MM.1S (cell line): ENCODE measurements around the gene FOXN3.

Experiments used
- DNase-seq: peaks from one replicate; pipeline ENCODE4 v3.0.0-alpha.2; 2015
- H2AFZ ChIP-seq: fragments of 300-600 bp; sonication (generic); 2 replicates; pipeline ENCODE4 v1.6.0; 2016; ENCODE audit warnings: antibody characterized with exemption, low read length
- H3F3A ChIP-seq: fragments of 300-600 bp; sonication (generic); 2 replicates; pipeline ENCODE4 v1.6.1; 2016; ENCODE audit warnings: mild to moderate bottlenecking, antibody characterized with exemption, low read length, moderate library complexity, mixed read lengths; ENCODE audit not compliant: insufficient read depth
- H3K27ac ChIP-seq: fragments of 300-600 bp; sonication (generic); 2 replicates; pipeline ENCODE4 v1.5.1; 2016; ENCODE audit warnings: mild to moderate bottlenecking, low read length
- H3K27me3 ChIP-seq: fragments of 300-600 bp; sonication (generic); replicated peaks from 2 replicates; pipeline ENCODE4 v1.6.0; 2016; ENCODE audit warnings: low read length; ENCODE audit not compliant: insufficient read depth
- H3K36me3 ChIP-seq: fragments of 300-600 bp; sonication (generic); replicated peaks from 2 replicates; pipeline ENCODE4 v1.6.1; 2016; ENCODE audit warnings: mild to moderate bottlenecking, low read length, mixed read lengths; ENCODE audit not compliant: insufficient read depth
- H3K4me1 ChIP-seq: fragments of 300-600 bp; sonication (generic); 2 replicates; pipeline ENCODE4 v1.6.1; 2016; ENCODE audit warnings: low read length, mixed read lengths
- H3K4me2 ChIP-seq: fragments of 300-600 bp; sonication (generic); 2 replicates; pipeline ENCODE4 v1.6.0; 2016; ENCODE audit warnings: low read depth, low read length
- H3K4me3 ChIP-seq: fragments of 300-600 bp; sonication (generic); 2 replicates; pipeline ENCODE4 v1.5.1; 2016; ENCODE audit warnings: low read length, mixed read lengths
- H3K79me2 ChIP-seq: fragments of 300-600 bp; sonication (generic); 2 replicates; pipeline ENCODE4 v1.6.1; 2016; ENCODE audit warnings: mixed run types, low read length, mixed read lengths
- H3K9ac ChIP-seq: fragments of 300-600 bp; sonication (generic); 2 replicates; pipeline ENCODE4 v1.6.1; 2016; ENCODE audit warnings: low read length, mixed read lengths
- H3K9me2 ChIP-seq: fragments of 300-600 bp; sonication (generic); replicated peaks from 2 replicates; pipeline ENCODE4 v1.6.1; 2016; ENCODE audit warnings: mild to moderate bottlenecking, low read length, mixed read lengths; ENCODE audit not compliant: insufficient read depth
- H3K9me3 ChIP-seq: fragments of 300-600 bp; sonication (generic); replicated peaks from 2 replicates; pipeline ENCODE4 v1.6.1; 2016; ENCODE audit warnings: mild to moderate bottlenecking, low read length, mixed read lengths; ENCODE audit not compliant: insufficient read depth
- H4K20me1 ChIP-seq: fragments of 300-600 bp; sonication (generic); 2 replicates; pipeline ENCODE4 v1.6.1; 2016; ENCODE audit warnings: mild to moderate bottlenecking, low read length, moderate library complexity, mixed read lengths; ENCODE audit not compliant: insufficient read depth
- EZH2 ChIP-seq: fragments of 300-600 bp; sonication (generic); optimal IDR thresholded peaks from 2 replicates; pipeline ENCODE3; 2017; ENCODE audit warnings: low read depth, mild to moderate bottlenecking, antibody characterized with exemption, low read length, mixed read lengths
- EZH2phosphoT487 ChIP-seq: fragments of 300-600 bp; sonication (generic); IDR thresholded peaks from 2 replicates; pipeline ENCODE4 v1.6.1; 2018; ENCODE audit warnings: antibody characterized with exemption, low read length
- TF ChIP-seq, protein P1 (sequence below): fragments of 300-600 bp; sonication (generic); IDR thresholded peaks from 2 replicates; pipeline ENCODE4 v1.5.1; 2016; ENCODE audit warnings: antibody characterized with exemption, low read length, mixed read lengths

FOXN3 gene

DNA sequence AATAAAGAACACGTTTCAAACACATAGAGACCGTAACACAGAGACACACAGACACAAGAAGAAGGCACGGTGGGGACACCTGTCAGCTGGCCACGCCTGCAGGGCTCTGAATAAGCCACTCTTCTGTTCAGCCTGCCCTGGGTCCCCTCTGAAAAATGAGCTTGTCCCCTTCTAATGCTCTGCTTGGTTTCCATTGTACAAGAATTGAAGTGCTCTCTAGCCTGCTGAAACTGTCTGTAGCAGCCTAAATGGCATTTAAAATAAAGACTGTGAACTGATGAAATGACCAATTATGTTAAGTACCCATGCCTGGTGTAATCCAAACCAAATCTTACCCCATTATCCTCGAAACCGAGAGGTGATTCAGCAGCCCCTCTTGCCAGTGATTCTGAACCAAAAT lies 139.8 kb downstream of the FOXN3 start:
- TF ChIP-seq EZH2 = no peak
- Histone ChIP-seq H2AFZ (no peak overlapping the region), H4K20me1 (no peaks in the 10 kb centered on the region), H3K27ac (no peak overlapping the region), H3K9me2 (no peaks in the 10 kb centered on the region), H3K4me1 (no peaks in the 10 kb centered on the region), H3K9ac (no peak overlapping the region), H3F3A (no peaks in the 10 kb centered on the region), H3K27me3 (no peaks in the 10 kb centered on the region), H3K4me2 (no peak overlapping the region), H3K79me2 (peaks cover 32% of the 10 kb centered on the region), H3K36me3 (no peaks in the 10 kb centered on the region), H3K4me3 (no peak overlapping the region), H3K9me3 (no peaks in the 10 kb centered on the region)
- DNase-seq = no peak

DNA sequence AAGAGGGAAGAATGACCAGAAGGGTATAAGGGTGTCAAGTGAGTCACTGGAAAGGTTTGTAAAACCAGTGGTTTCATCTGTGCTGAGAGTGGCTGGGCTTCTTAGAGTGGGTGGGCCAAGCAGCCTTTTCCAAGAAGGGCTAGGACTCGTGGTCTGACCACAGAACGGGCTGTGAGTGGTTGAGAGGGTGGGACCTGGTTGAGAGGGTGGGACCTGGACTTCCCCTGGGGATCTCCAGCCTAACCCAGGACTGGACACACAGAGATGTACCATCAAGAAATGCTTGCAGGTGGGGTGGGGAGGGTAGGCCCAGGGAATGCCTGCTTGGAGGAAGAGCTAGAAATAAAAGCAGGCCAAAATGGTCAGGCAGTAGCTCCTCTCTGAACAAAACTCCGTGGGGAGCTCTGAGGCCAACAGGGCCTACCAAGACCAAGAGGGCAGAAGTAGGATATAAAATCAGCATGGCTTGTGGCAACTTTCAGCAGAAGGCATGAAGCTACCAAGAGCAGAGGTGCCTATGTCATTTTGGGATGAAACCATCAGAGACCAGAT lies 140.5 kb downstream of the FOXN3 start:
- Histone ChIP-seq H3K9ac (no peak overlapping the region), H3K79me2 (peaks cover 29% of the 10 kb centered on the region), H3K27ac (no peak overlapping the region), H3K9me3 (no peaks in the 10 kb centered on the region), H3K4me1 (no peaks in the 10 kb centered on the region), H3K27me3 (no peaks in the 10 kb centered on the region), H3K9me2 (no peaks in the 10 kb centered on the region), H3F3A (no peaks in the 10 kb centered on the region), H3K4me2 (no peak overlapping the region), H3K4me3 (no peak overlapping the region), H4K20me1 (no peaks in the 10 kb centered on the region), H3K36me3 (no peaks in the 10 kb centered on the region), H2AFZ (no peak overlapping the region)
- TF ChIP-seq, protein P1, sequence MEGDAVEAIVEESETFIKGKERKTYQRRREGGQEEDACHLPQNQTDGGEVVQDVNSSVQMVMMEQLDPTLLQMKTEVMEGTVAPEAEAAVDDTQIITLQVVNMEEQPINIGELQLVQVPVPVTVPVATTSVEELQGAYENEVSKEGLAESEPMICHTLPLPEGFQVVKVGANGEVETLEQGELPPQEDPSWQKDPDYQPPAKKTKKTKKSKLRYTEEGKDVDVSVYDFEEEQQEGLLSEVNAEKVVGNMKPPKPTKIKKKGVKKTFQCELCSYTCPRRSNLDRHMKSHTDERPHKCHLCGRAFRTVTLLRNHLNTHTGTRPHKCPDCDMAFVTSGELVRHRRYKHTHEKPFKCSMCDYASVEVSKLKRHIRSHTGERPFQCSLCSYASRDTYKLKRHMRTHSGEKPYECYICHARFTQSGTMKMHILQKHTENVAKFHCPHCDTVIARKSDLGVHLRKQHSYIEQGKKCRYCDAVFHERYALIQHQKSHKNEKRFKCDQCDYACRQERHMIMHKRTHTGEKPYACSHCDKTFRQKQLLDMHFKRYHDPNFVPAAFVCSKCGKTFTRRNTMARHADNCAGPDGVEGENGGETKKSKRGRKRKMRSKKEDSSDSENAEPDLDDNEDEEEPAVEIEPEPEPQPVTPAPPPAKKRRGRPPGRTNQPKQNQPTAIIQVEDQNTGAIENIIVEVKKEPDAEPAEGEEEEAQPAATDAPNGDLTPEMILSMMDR = no peak
- TF ChIP-seq EZH2phosphoT487 (no peak), EZH2 (no peak)
- DNase-seq = no peak

DNA sequence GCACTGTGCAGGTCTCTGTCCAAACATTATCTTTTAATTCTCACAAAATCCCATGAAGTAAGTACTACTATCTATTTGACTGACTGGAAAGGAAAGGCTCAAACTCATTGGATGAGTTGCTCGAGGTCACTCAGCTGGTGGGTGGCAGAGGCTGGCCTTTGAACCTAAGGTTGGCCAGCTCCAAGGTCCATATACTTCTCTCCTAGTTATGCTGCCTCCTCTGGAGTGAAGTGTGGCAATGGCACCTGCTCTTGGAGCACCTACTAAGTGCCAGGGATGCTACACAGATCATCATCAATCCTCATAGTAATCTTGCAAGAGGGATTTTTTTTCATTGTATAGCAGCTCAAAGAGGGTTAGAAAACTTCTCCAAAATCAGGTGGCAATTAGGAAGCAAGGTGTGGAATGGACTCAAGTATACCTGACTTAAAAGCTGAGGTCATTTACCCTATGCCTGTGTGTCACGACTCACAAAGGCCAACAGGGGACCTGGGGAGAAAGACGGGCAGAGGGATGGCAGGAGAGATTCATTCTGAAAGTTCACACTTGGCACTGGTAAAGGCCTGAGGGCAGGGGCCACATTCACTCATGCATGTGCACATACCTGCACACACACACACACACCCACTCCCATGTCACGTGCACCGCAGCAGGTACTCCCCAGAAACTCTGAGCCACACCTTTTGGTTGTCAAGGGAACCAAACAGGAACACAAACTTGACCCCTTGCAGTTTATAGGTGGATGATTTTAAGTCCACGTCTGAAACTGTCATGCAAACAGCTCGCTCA lies 146.4 kb downstream of the FOXN3 start:
- H3K9me2 ChIP-seq = no peaks in the 10 kb centered on the region
- H3K79me2 ChIP-seq = peaks cover 66% of the 10 kb centered on the region
- no peaks in the 10 kb centered on the region for H4K20me1 ChIP-seq
- no peaks in the 10 kb centered on the region for H3F3A ChIP-seq
- no peaks in the 10 kb centered on the region for H3K9me3 ChIP-seq
- no peaks in the 10 kb centered on the region for H3K27me3 ChIP-seq
- no peak overlapping the region for H3K4me2 ChIP-seq
- H3K9ac ChIP-seq = no peak overlapping the region
- no peak overlapping the region for H3K27ac ChIP-seq
- TF ChIP-seq EZH2phosphoT487 = no peak
- TF ChIP-seq, protein P1 = no peak
- no peak for TF ChIP-seq EZH2
- no peaks in the 10 kb centered on the region for H3K36me3 ChIP-seq
- no peak for DNase-seq
- H2AFZ ChIP-seq = no peak overlapping the region
- H3K4me3 ChIP-seq = no peak overlapping the region
- no peaks in the 10 kb centered on the region for H3K4me1 ChIP-seq

DNA sequence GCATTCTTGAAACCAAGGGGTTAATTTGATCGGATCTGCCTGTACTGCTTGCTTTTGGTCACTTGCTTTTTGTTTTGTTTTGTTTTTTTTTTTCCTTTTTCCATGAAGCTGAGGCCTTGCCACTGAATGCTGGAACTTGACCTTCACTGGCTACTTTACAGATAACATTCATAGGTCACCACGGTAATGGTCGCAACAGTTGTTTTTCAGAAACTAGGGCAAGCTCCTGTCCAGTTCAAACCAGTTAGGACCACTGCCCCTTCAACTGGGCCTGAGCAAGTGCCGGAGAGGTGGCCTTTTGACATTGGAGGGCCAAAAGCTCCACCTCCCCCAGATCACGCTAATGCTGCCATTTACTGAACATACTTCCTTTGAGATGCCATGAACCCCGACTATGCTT lies 147.6 kb downstream of the FOXN3 start:
- Histone ChIP-seq H3K4me3 (no peak overlapping the region), H3K9me2 (no peaks in the 10 kb centered on the region), H3K27me3 (no peaks in the 10 kb centered on the region), H3K27ac (no peak overlapping the region), H3K9ac (no peak overlapping the region), H3K4me2 (no peak overlapping the region), H3K4me1 (no peaks in the 10 kb centered on the region), H3K9me3 (no peaks in the 10 kb centered on the region), H3F3A (no peaks in the 10 kb centered on the region), H2AFZ (no peak overlapping the region), H3K79me2 (peaks cover 66% of the 10 kb centered on the region), H3K36me3 (no peaks in the 10 kb centered on the region), H4K20me1 (no peaks in the 10 kb centered on the region)
- no peak for DNase-seq
- TF ChIP-seq EZH2phosphoT487 (no peak), EZH2 (no peak)
- TF ChIP-seq, protein P1 = no peak
